Endothelial cell of umbilical vein (primary cell): ENCODE results near the gene ITM2B. TPM values are rescaled to one million over a fixed set of nuclear protein-coding genes. Genes with fewer than 3 reads are reported as not detected.

Experiments used
- BruUV-seq: library from RNA; stranded (reverse); fragments of 400-500 nt; replicated peaks from 2 replicates; lab custom pipeline; 2021; lab: Mats Ljungman, UMichigan
- CTCF ChIA-PET: fragments of 300-600, 350-600 bp; sonication (Branson Sonifier 250); formaldehyde crosslinking; loops from one replicate; lab custom pipeline; 2021; ENCODE audit warnings: antibody characterized with exemption, inconsistent platforms; lab: Charles Lee
- POLR2A ChIA-PET: fragments of 300-600, 350-600 bp; sonication (Branson Sonifier 250); formaldehyde crosslinking; loops from one replicate; lab custom pipeline; 2021; ENCODE audit warnings: antibody characterized with exemption, inconsistent platforms; lab: Charles Lee
- DNase-seq: peaks from one replicate; pipeline ENCODE4 v3.0.0-alpha.2; 2011; ENCODE audit warnings: low read depth, low spot score
- FAIRE-seq: peaks from 2 replicates; lab custom pipeline; 2011; peaks lifted over from hg19 to GRCh38; lab: Jason Lieb, UNC
- H2AFZ ChIP-seq: 2 replicates; pipeline ENCODE4 v1.6.0; 2012; ENCODE audit warnings: low read depth, low read length, control low read depth, inconsistent platforms
- H3K27ac ChIP-seq: 2 replicates; pipeline ENCODE4 v1.5.1; 2011; ENCODE audit warnings: low read depth, mild to moderate bottlenecking, control low read depth, low read length, moderate library complexity; ENCODE audit not compliant: insufficient read depth
- H3K27me3 ChIP-seq, 2 experiments: 2 replicates each; pipeline versions ENCODE4 v1.6.0 to v1.6.1; 2011; ENCODE audit warnings: low read length in 2 of 2, mixed read lengths in 1 of 2; ENCODE audit not compliant: control insufficient read depth in 2 of 2, insufficient read depth in 2 of 2
- H3K36me3 ChIP-seq, 2 experiments: 2 replicates in 1 of 2; 3 replicates in 1 of 2; pipeline ENCODE4 v1.5.1; 2011; ENCODE audit warnings: low read length in 2 of 2, mild to moderate bottlenecking in 1 of 2, moderate library complexity in 1 of 2; ENCODE audit not compliant: control insufficient read depth in 2 of 2, insufficient read depth in 2 of 2; ENCODE audit errors: extremely low read depth in 1 of 2
- H3K4me1 ChIP-seq: 3 replicates; pipeline ENCODE4 v1.5.1; 2011; ENCODE audit warnings: mild to moderate bottlenecking, low read length; ENCODE audit not compliant: control insufficient read depth, insufficient read depth; ENCODE audit errors: extremely low read depth
- H3K4me2 ChIP-seq: 2 replicates; pipeline ENCODE4 v1.6.1; 2011; ENCODE audit warnings: low read length, control low read depth, mixed read lengths; ENCODE audit not compliant: insufficient read depth
- H3K4me3 ChIP-seq, 3 experiments: fragments of 200-600 bp in 1 of 3; sonication (generic), shearing (Covaris generic) in 1 of 3; replicated peaks in 1 of 3; 2 replicates each; pipeline ENCODE4 v1.5.1; 2011 to 2016; ENCODE audit warnings: control low read depth in 3 of 3, low read length in 3 of 3, mild to moderate bottlenecking in 2 of 3, inconsistent platforms in 1 of 3, low read depth in 1 of 3, moderate library complexity in 1 of 3; ENCODE audit not compliant: insufficient read depth in 1 of 3
- H3K79me2 ChIP-seq: 2 replicates; pipeline ENCODE4 v1.6.0; 2012; ENCODE audit warnings: low read length, inconsistent platforms; ENCODE audit not compliant: control insufficient read depth, insufficient read depth
- H3K9ac ChIP-seq: replicated peaks from 2 replicates; pipeline ENCODE3; 2011; ENCODE audit warnings: low read length, control low read depth; ENCODE audit not compliant: insufficient read depth; ENCODE audit errors: extremely low read depth
- H3K9me1 ChIP-seq: replicated peaks from 3 replicates; pipeline ENCODE4 v1.6.0; 2011; ENCODE audit warnings: mild to moderate bottlenecking, low read length; ENCODE audit not compliant: control insufficient read depth, insufficient read depth; ENCODE audit errors: extremely low read depth
- H3K9me3 ChIP-seq: replicated peaks from 2 replicates; pipeline ENCODE4 v1.5.1; 2012; ENCODE audit warnings: low read length, inconsistent platforms; ENCODE audit not compliant: control insufficient read depth, insufficient read depth
- H4K20me1 ChIP-seq: replicated peaks from 2 replicates; pipeline ENCODE3; 2011; ENCODE audit warnings: mild to moderate bottlenecking, low read length; ENCODE audit not compliant: control insufficient read depth, insufficient read depth; ENCODE audit errors: extremely low read depth
- CTCF ChIP-seq, 2 donors: IDR thresholded peaks; 1 replicate in 1 of 2; 2 replicates in 1 of 2; pipeline ENCODE4 v1.5.1; 2011; ENCODE audit warnings: low read length in 2 of 2, mild to moderate bottlenecking in 2 of 2, moderate library complexity in 2 of 2, control low read depth in 1 of 2, inconsistent platforms in 1 of 2, low read depth in 1 of 2; ENCODE audit not compliant: insufficient read depth in 1 of 2; ENCODE audit errors: extremely low read depth in 1 of 2
- EZH2 ChIP-seq: IDR thresholded peaks from 2 replicates; pipeline ENCODE4 v1.6.1; 2012; ENCODE audit warnings: borderline replicate concordance, low read depth, mild to moderate bottlenecking, moderate library complexity, low read length, inconsistent platforms; ENCODE audit not compliant: severe bottlenecking
- FOS ChIP-seq: IDR thresholded peaks from 2 replicates; pipeline ENCODE4 v1.6.1; 2011; ENCODE audit warnings: mild to moderate bottlenecking, low read length, moderate library complexity, borderline replicate concordance; ENCODE audit not compliant: insufficient read depth
- GATA2 ChIP-seq: IDR thresholded peaks from 2 replicates; pipeline ENCODE4 v1.7.0; 2011; ENCODE audit warnings: low read depth, mild to moderate bottlenecking, moderate library complexity, mixed read lengths, low read length; ENCODE audit not compliant: insufficient read length, insufficient read depth
- JUN ChIP-seq: IDR thresholded peaks from 2 replicates; pipeline ENCODE4 v1.6.1; 2011; ENCODE audit warnings: borderline replicate concordance, low read depth; ENCODE audit not compliant: insufficient read length, insufficient read depth
- MAX ChIP-seq: IDR thresholded peaks from 2 replicates; pipeline ENCODE4 v1.6.1; 2011; ENCODE audit not compliant: insufficient read depth, insufficient read length
- MYC ChIP-seq: IDR thresholded peaks from one replicate; pipeline ENCODE4 v1.6.1; 2011; ENCODE audit warnings: mild to moderate bottlenecking, low read depth, low read length
- POLR2A ChIP-seq: IDR thresholded peaks from 2 replicates; pipeline ENCODE4 v1.6.1; 2012; ENCODE audit warnings: low read depth, mild to moderate bottlenecking, control low read depth, low read length
- POLR2AphosphoS5 ChIP-seq: IDR thresholded peaks from 2 replicates; pipeline ENCODE4 v1.6.1; 2012; ENCODE audit warnings: low read depth, mild to moderate bottlenecking, control low read depth, low read length, moderate library complexity; ENCODE audit not compliant: insufficient read depth
- dilution Hi-C: fragments of 300-500 bp; cut with MboI; formaldehyde crosslinking; loops from one replicate; pipeline ENCODE4 v1.15.0; 2019; ENCODE audit warnings: low sequenced_read_pairs; ENCODE audit not compliant: extremely low pct_ligation_motif_present
- intact Hi-C: fragments of 100-400 bp; cut with micrococcal nuclease; formaldehyde crosslinking; loops from one replicate; pipeline ENCODE4 v1.10.0; 2022
- polyA plus RNA-seq, 4 experiments: library from polyadenylated mRNA; depleted of rRNA in 3 of 4; stranded (reverse) in 3 of 4; unstranded in 1 of 4; fragments of >200 nt; gene quantifications; 2 replicates each; pipeline versions ENCODE4 v1.2.1 to v1.2.3, GENCODE V29; 2011 to 2012; ENCODE audit warnings: missing spikeins in 1 of 4
- total RNA-seq: library from RNA; stranded (reverse); gene quantifications from 2 replicates; pipeline ENCODE4 v1.2.3, GENCODE V29; 2021

The ITM2B gene
- total and polyA plus RNA-seq, 2 donors (not counting 3 experiments of a cell fraction or from before 2014, with no cell fraction given): 150 to 271 TPM

GRCh38 chr13:48273346-48273745, 40.3 kb downstream of the ITM2B start:
- H3K4me2 ChIP-seq: no peak overlapping the region
- dilution Hi-C loops: no loop called here
- POLR2A ChIA-PET: no interaction called here

More at GRCh38 chr13:48273346-48273745, 40.3 kb downstream of the ITM2B start:
- Histone ChIP-seq H3K36me3 (peaks cover 0 to 4% of the 10 kb centered on the region in 2 experiments), H3K9me1 (no peaks in the 10 kb centered on the region), H4K20me1 (no peaks in the 10 kb centered on the region), H3K27ac (no peak overlapping the region), H2AFZ (no peak overlapping the region), H3K9ac (no peak overlapping the region), H3K27me3 (no peaks in the 10 kb centered on the region), H3K79me2 (no peaks in the 10 kb centered on the region), H3K9me3 (no peaks in the 10 kb centered on the region), H3K4me1 (no peaks in the 10 kb centered on the region), H3K4me3 (no peak overlapping the region)
- CTCF ChIA-PET: no interaction called here
- FAIRE-seq: no peak
- no peak for DNase-seq
- no TSS peak for BruUV-seq
- intact Hi-C loops: no loop called here
- TF ChIP-seq MYC (no peak), CTCF (IDR thresholded peaks at IDR 0.05; ENCODE audit: extremely low read depth in 1 of 2, insufficient read depth in 1 of 2, low read depth in 1 of 2, low read length in 2 of 2) (no peak), GATA2 (no peak), FOS (no peak), POLR2AphosphoS5 (no peak), EZH2 (no peak), MAX (no peak), POLR2A (no peak), JUN (no peak)
